Right atrium auricular region (tissue), 2 donors: Measurements from ENCODE around the gene TNNT1. TPM values are rescaled to one million over a fixed set of nuclear protein-coding genes. Genes with fewer than 3 reads are reported as not detected.

ENCODE experiments used
- DNase-seq: peaks from one replicate; pipeline ENCODE4 v3.0.0-alpha.2; 2019; ENCODE audit warnings: low spot score
- H3K27ac ChIP-seq, 2 donors: fragments of 200-600 bp; sonication (generic); 1 replicate in 1 of 2; 2 replicates in 1 of 2; pipeline ENCODE4 v1.5.1; 2016 to 2019
- H3K27me3 ChIP-seq, 2 donors: fragments of 200-600 bp; sonication (generic); one replicate each; pipeline versions ENCODE4 v1.5.1 to v1.6.0; 2017 to 2019
- H3K36me3 ChIP-seq: fragments of 200-600 bp; sonication (generic); one replicate; pipeline ENCODE4 v1.5.1; 2016
- H3K4me1 ChIP-seq, 2 donors: fragments of 200-600 bp; sonication (generic); one replicate each; pipeline versions ENCODE4 v1.5.1 to v1.6.0; 2017 to 2019
- H3K4me3 ChIP-seq, 2 donors: fragments of 200-600 bp; sonication (generic); 1 replicate in 1 of 2; 2 replicates in 1 of 2; pipeline ENCODE4 v1.5.1; 2017 to 2019; ENCODE audit warnings: mild to moderate bottlenecking in 1 of 2, moderate library complexity in 1 of 2
- H3K9me3 ChIP-seq, 2 donors: fragments of 200-600 bp; sonication (generic); one replicate each; pipeline ENCODE4 v1.5.1; 2019
- total RNA-seq, 2 donors: library from RNA; depleted of rRNA; stranded (reverse); fragments of >200 nt; gene quantifications; one replicate each; pipeline ENCODE4 v1.1.0, GENCODE V29; 2016
- TF ChIP-seq, protein P1 (sequence below), 2 donors: fragments of 200-600 bp; sonication (generic); IDR thresholded peaks; one replicate each; pipeline ENCODE4 v1.5.1; 2019; ENCODE audit warnings: antibody characterized with exemption in 2 of 2

The TNNT1 gene
- total RNA-seq, 2 donors from 2014 or later, result 6.8 to 46.5 TPM

GRCh38 chr19:55189403-55189835 is 40.4 kb upstream of the TNNT1 start:
- Histone ChIP-seq H3K36me3 (no peaks in the 10 kb centered on the region), H3K27ac (no peak overlapping the region), H3K4me3 (no peak overlapping the region), H3K27me3 (no peaks in the 10 kb centered on the region), H3K4me1 (no peaks in the 10 kb centered on the region), H3K9me3 (no peaks in the 10 kb centered on the region)
- TF ChIP-seq, protein P1, sequence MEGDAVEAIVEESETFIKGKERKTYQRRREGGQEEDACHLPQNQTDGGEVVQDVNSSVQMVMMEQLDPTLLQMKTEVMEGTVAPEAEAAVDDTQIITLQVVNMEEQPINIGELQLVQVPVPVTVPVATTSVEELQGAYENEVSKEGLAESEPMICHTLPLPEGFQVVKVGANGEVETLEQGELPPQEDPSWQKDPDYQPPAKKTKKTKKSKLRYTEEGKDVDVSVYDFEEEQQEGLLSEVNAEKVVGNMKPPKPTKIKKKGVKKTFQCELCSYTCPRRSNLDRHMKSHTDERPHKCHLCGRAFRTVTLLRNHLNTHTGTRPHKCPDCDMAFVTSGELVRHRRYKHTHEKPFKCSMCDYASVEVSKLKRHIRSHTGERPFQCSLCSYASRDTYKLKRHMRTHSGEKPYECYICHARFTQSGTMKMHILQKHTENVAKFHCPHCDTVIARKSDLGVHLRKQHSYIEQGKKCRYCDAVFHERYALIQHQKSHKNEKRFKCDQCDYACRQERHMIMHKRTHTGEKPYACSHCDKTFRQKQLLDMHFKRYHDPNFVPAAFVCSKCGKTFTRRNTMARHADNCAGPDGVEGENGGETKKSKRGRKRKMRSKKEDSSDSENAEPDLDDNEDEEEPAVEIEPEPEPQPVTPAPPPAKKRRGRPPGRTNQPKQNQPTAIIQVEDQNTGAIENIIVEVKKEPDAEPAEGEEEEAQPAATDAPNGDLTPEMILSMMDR (IDR thresholded peaks at IDR 0.05), result no peak
- DNase-seq, result peak; percentile 67

- TF ChIP-seq, protein P1 (IDR thresholded peaks at IDR 0.05), result no peak
- H3K4me3 ChIP-seq, result no peak overlapping the region
- no peaks in the 10 kb centered on the region for H3K27me3 ChIP-seq
- H3K9me3 ChIP-seq, result no peaks in the 10 kb centered on the region
- H3K27ac ChIP-seq, result no peak overlapping the region
- no peaks in the 10 kb centered on the region for H3K4me1 ChIP-seq
- no peak for DNase-seq
- H3K36me3 ChIP-seq, result no peaks in the 10 kb centered on the region
These were observed 39.6 kb upstream of the TNNT1 start for GRCh38 chr19:55188625-55189024.

DNA sequence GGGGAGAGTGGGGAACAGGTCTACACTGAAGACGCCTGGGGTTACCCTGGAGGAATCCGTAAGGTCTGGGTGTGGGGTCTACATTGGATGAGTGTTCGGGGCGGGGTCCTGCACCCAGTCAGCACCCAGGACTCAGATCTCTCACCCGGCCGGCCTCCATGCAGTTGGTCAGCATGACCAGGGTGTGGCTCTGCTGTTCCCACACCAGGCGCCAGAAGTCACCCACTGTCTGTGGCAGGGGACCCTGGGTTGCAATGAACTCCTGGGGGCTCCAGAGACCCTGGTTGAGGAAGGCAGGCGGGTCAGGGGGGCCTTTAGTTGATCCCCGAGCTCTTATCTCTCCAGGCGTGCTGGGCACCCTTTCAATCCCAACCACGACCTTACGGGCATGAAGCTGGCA is 37.1 kb upstream of the TNNT1 start:
- no peak for DNase-seq

GRCh38 chr19:55181740-55182139 is 32.7 kb upstream of the TNNT1 start:
- H3K9me3 ChIP-seq, result no peaks in the 10 kb centered on the region
- H3K4me1 ChIP-seq, result peaks cover 0 to 18% of the 10 kb centered on the region in 2 donors
- TF ChIP-seq, protein P1 (IDR thresholded peaks at IDR 0.05), result no peak
- peaks cover 15 to 37% of the 10 kb centered on the region in 2 donors for H3K27me3 ChIP-seq
- no peak overlapping the region for H3K4me3 ChIP-seq
- no peak overlapping the region for H3K27ac ChIP-seq
- no peaks in the 10 kb centered on the region for H3K36me3 ChIP-seq
- DNase-seq, result no peak

More for the DNA sequence above, 37.1 kb upstream of the TNNT1 start:
- H3K9me3 ChIP-seq, result no peaks in the 10 kb centered on the region
- no peak overlapping the region for H3K4me3 ChIP-seq
- no peaks in the 10 kb centered on the region for H3K4me1 ChIP-seq
- H3K36me3 ChIP-seq, result no peaks in the 10 kb centered on the region
- H3K27me3 ChIP-seq, result peaks cover 0 to 2% of the 10 kb centered on the region in 2 donors
- H3K27ac ChIP-seq, result no peak overlapping the region
- TF ChIP-seq, protein P1 (IDR thresholded peaks at IDR 0.05), result no peak

GRCh38 chr19:55179606-55180484 is 30.8 kb upstream of the TNNT1 start, which contains the start of gene SYT5:
Gene SYT5 (minus strand): TSS chr19:55180289. CDS start chr19:55179041, 1,248 bp downstream.
- Histone ChIP-seq H3K4me3 (peak within 1 kb of the TSS in 1 of 2 donors; percentile 39), H3K36me3 (no peaks in the 10 kb centered on the region), H3K27me3 (peaks cover 24 to 56% of the 10 kb centered on the region in 2 donors), H3K4me1 (peaks cover 0 to 18% of the 10 kb centered on the region in 2 donors), H3K27ac (no peak within 1 kb of the TSS), H3K9me3 (no peaks in the 10 kb centered on the region)
- TF ChIP-seq, protein P1 (IDR thresholded peaks at IDR 0.05), result no peak
- no peak for DNase-seq
